EL (cell line): ENCODE results near the gene EVA1C.
"Not testable (repeated sequence)": the region's sequence is repeated elsewhere in the genome, so short reads cannot be mapped to it uniquely, and the experiment has no call there.

ENCODE experiments used
- DNase-seq: peaks from one replicate; pipeline ENCODE4 v3.0.0-alpha.2; 2016

Gene EVA1C

GRCh38 chr21:32463889-32464300, 51.4 kb downstream of the EVA1C start:
- peak; percentile 95 for DNase-seq

DNA sequence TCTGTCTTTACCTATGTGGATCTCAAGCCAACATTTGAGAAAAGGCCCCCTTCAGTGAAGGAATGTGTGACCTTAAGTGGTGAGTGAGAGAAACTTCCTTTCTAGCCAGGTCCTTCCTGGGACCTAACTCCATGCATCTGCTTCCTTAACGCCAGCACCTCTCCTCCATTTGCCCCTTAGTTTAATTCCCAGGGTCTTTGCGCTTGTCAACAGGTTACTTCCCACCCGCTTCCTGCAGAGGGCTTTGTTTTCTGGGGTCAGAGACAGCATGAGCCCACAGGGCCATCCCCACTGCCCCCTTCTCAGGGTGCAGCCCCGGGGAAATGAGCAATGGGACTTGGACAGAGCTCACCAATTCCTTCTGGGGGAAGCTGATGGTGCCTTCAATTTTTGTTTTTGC, 54.8 kb downstream of the EVA1C start:
- DNase-seq = no peak

DNA sequence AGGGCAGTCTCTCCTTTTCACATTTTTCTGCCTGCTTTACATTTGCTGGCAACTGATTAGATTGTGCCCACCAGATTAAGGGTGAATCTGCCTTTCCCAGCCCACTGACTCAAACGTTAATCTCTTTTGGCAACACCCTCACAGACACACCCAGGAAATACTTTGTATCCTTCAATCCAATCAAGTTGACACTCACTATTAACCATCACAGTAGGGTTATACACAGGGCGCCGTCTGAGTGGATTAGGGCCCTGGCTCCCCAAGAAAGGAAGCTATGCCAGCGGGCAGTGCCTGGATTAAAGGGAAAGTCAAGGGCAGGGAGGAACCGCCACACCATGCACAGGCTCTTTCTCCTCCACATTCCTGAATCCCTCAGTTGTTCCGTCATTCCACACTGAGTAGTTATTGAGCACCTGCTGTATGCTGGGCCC, 56.2 kb downstream of the EVA1C start:
- no peak for DNase-seq

DNA sequence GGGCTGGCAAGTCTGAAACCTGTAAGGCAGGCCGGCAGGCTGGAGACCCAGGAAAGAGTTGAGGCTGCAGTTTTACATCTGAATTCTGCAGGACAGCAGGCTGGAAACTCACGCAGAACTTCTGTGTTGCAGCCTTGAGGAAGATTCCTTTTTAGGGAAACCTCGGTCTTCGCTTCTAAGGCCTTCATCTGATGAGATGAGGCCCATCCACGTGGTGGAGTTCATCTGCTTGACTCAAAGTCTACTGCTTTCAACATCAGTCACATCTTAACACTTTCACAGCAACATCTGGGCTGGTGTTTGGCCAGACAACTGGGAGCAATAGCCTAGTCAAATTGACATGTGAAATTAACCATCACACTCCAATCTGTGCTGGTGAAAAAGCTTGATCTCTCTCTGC, 57.1 kb downstream of the EVA1C start:
- DNase-seq = no peak

GRCh38 chr21:32470206-32470605, 57.7 kb downstream of the EVA1C start:
- no peak for DNase-seq

DNA sequence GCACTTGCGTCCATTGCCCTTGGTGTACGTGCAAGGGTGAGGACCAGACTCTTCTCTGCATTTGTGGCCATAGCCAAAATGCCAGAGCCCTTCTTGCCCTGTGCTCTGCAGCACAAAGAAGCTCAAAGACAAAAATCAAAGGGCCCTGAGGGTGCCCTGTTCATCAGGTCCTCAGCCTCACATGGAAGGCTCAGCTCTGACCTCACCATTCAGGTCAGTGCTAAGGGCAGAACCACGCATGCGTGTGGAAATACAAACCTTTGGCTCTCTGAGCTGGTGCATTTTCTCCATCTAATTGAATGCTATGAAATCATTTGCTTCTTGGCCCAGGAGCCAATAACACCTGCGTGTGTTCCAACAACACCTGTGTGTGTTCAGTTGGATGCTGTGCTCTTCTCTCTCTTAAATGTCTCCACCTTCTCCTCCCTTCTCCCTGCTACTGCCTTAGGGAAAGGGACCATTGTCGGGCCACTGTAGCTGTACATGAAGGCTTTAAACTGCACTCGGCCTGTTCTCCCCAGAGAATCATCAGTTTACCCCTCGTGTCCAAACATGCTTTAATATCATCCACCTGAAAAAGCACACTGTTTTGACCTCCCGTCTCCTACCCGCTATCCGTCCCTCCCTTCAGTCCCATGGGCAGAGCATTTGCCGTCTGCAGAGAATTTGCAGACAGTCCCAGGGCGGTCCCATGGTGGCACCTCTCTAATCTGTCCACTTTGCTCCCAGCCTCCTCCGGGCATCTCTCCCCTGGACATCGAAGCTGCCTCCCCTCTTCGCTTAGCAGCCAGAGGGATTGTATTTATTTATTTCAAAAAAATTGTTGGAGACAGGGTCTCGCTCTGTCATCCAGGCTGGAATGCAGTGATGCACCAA, 60.6 kb downstream of the EVA1C start:
- no peak for DNase-seq

- no peak for DNase-seq
These were observed 61.9 kb downstream of the EVA1C start for GRCh38 chr21:32474179-32475059.

- DNase-seq = peak; percentile 75
These were observed 62.8 kb downstream of the EVA1C start for GRCh38 chr21:32475162-32475812.

GRCh38 chr21:32476661-32477423, 64.3 kb downstream of the EVA1C start:
- no peak for DNase-seq

- DNase-seq = no peak
These were observed 64.9 kb downstream of the EVA1C start for GRCh38 chr21:32477424-32477745.

- no peak for DNase-seq
These were observed 69.4 kb downstream of the EVA1C start for GRCh38 chr21:32481875-32482408.

DNA sequence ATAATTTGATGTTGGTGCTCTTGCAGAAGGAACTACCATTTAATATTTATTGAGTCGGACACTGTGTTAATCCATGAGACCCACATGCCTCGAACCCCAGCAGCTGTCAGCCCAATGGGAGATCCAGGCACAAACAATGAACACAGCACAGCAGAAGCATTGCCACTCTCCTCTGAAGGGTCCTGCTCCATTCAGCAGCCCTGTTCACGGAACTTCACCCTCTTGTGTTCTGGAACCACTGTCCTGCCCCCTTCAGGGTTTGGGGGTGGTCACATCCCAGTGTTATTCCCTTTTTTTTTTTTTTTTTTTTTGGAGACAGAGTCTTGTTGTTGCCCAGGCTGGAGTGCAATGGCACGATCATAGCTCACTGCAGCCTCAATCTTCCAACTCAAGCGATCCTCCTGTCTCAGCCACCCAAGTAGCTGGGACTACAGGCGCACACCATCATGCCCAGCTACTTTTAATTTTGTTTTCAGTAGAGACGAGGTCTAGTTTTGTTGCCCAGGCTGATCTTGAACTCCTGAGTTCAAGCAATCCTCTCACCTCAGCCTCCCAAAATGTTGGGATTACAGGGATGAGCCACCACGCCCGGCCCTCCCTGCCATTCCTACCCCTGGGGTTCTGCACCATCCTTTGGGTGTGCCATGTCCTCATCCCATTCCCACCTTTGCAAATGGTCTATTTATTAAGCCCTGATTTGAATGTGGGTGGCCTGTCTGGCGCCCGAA, 70.2 kb downstream of the EVA1C start:
- DNase-seq = no peak

- no peak for DNase-seq
These were observed 70.7 kb downstream of the EVA1C start for GRCh38 chr21:32483293-32483595.

- DNase-seq = no peak
These were observed 72.3 kb downstream of the EVA1C start for GRCh38 chr21:32484706-32485380.

DNA sequence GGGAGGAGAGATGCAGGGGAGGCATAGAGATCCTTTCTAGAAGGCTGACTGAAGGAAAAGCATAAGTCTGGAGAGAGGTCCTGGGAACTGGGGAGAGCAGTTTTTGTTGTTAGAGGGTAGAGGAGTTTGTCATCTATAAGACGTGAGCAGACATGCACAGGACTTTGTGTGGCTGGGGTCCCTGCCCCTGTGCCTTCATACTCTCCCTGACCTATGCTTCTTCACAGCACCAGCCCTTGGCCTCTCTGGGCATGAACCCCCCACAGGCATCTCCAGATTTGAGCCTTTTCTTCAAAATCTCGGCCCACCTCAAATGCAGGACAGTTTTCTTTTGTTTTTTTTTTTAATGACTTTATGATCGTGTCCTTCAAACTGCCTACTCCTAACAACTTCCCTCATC, 79.9 kb downstream of the EVA1C start:
- DNase-seq = no peak

GRCh38 chr21:32494934-32495709, 82.6 kb downstream of the EVA1C start:
- peak; percentile 81 for DNase-seq

DNA sequence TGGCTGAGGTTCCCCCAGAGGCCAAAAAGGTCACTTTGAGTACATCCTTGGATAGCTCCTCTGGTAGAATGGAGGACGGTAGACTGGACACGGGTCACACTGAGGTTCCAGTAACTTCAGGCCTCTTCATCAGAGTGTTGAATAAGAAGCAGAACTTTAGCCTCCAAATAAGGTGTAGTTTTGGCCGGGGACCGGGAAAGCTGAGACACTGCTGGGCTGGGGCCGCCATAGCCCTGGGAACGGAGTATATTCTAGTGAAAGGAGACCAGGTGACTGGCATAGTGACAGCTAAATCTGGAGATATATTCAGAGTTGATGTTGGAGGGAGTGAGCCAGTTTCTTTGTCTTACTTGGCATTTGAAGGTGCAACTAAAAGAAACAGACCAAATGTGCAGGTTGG, 84.1 kb downstream of the EVA1C start:
- DNase-seq = no peak

DNA sequence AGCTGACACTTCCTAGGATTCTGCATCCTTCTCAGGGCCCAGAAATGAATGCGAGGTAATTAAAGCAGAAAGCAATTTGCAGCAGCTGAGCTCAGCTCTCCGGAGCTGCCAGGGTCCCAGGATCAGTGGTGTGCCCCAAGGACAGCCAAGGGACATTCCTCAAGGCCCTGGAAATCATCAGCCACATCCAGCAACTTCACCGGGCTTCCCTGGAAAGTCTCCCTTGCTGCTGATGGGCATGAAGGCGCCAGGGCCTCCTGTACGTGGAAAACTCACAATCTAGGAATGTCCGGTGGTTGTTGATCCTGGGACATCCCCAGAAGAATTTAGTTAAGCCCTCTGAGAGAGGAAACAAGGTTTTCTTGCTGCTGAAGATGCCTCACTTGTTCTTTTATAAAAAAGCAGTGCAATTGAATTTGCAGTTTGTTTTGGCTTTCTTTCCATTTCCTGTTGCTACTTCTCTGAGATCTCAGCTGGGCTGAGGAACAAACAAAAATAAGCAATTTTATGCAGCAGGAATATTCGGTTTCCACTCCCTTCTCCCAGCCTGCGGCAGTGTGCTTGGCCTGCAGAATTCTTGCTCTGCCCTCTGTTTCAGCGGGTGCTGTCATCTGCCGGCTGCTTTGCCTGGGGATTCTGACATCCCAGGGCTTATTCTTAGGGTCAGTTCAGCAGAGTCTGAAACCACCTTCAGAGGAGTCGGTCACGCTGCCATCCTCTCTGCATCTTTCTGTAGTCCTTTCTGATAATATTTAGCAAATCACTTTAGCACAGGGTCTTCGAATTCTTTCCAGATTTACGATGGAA, 86.9 kb downstream of the EVA1C start:
- peak; percentile 79 for DNase-seq

DNA sequence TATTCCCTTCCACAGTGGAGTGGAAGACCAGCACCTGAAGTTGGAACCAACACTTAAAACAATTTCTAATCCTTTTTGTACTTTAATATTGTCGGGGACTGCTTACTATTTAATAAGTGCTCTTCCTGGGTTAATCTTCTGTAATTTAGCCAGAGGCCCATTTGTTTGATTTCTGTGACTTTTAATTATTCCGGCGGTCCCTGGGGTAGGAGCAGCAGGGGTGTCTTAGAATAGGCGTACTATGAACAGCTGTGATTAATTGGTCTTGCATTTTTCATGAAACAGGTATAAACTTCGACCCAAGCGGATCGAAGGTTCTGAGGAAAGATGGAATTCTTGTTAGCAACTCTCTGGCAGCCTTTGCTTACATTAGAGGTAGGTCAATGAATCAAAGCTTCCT, 91.1 kb downstream of the EVA1C start:
- not testable (repeated sequence) for DNase-seq

DNA sequence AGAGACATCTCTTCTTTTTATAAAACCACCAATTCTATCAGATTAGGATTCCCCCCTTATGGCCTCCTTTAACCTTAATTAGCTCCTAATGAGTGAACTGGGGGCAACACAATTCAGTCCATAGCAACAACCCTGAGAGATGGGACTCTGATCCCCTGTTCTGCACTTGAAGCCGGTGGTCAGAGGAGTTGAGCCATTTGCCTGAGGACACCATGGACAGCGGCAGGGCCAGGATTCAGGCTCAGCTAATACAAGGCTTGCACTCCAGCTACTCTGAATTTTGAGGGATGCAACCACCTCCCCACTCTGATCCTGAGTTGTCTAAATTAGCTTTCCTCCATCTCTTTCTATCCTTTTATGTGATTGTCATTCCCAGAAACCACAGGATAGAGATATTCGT, 93.3 kb downstream of the EVA1C start:
- DNase-seq = not testable (repeated sequence)
